ELR (cell line): ENCODE measurements around the gene ATP2C1.
"Not testable (repeated sequence)": the region's sequence is repeated elsewhere in the genome, so short reads cannot be mapped to it uniquely, and the experiment has no call there.

ENCODE experiments used
- DNase-seq: peaks from one replicate; pipeline ENCODE4 v3.0.0-alpha.2; 2015; ENCODE audit warnings: low read depth

The ATP2C1 gene, protein sequence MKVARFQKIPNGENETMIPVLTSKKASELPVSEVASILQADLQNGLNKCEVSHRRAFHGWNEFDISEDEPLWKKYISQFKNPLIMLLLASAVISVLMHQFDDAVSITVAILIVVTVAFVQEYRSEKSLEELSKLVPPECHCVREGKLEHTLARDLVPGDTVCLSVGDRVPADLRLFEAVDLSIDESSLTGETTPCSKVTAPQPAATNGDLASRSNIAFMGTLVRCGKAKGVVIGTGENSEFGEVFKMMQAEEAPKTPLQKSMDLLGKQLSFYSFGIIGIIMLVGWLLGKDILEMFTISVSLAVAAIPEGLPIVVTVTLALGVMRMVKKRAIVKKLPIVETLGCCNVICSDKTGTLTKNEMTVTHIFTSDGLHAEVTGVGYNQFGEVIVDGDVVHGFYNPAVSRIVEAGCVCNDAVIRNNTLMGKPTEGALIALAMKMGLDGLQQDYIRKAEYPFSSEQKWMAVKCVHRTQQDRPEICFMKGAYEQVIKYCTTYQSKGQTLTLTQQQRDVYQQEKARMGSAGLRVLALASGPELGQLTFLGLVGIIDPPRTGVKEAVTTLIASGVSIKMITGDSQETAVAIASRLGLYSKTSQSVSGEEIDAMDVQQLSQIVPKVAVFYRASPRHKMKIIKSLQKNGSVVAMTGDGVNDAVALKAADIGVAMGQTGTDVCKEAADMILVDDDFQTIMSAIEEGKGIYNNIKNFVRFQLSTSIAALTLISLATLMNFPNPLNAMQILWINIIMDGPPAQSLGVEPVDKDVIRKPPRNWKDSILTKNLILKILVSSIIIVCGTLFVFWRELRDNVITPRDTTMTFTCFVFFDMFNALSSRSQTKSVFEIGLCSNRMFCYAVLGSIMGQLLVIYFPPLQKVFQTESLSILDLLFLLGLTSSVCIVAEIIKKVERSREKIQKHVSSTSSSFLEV

DNA sequence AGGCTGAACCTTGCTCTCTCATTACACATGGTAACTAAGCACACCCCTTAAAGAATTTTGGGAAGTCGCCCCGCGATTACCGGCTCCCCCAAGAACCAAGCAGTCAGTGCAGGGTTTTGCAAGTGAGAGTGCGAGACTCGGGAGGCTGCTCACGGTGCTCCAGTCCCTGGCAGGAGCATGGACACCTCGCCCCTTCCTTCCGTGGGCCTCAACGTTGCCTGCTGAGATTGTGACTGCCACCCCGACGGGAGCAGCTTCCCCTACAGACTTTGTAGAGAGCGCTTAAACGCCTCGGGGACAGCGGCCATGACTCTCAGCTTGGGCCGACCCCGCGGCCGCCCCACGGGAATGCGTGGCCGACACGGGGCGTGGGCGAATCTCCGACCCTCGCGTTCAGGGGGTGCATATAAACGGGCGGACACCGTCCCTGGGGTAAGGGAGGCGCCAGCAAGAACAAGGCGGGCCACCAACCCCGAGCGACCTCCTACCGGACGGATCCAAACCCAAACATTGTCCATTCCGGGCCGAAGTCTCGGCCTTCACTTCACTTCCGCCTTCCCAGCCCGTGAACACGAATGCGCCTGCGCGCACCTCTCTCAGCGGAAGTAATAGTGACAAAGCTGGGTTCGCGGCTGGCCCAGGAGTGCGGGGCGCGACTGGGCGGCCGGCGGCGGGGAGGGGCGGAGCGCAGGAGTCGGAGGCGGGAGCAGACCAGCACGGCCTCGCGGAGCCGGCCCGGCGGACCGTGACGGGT lies at the start of gene ATP2C1:
ATP2C1 (plus strand) TSS at position 709 of the 754 bp plus-strand sequence. CDS start 686 bp downstream, outside the sequence.
- DNase-seq: peak; percentile 96

DNA sequence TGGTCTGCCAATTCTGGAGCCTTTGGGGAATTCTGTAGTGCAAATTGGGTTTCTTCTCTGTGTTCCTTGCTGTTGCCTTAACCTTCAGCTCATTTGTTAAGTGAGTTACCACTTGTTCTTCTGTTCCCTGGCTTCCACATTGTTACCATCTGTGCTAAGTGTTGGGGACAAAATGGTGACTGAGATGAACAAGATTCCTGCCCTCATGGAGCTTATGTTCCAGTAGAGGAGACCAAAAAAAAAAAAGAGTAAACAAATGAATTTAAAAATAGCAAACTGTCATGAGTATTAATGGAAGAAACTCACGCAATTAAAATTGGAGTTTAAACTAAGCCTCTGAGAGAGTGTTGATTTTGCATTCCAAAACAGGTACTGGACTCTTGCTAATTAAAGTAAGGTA lies 49.4 kb upstream of the ATP2C1 start:
- no peak for DNase-seq

DNA sequence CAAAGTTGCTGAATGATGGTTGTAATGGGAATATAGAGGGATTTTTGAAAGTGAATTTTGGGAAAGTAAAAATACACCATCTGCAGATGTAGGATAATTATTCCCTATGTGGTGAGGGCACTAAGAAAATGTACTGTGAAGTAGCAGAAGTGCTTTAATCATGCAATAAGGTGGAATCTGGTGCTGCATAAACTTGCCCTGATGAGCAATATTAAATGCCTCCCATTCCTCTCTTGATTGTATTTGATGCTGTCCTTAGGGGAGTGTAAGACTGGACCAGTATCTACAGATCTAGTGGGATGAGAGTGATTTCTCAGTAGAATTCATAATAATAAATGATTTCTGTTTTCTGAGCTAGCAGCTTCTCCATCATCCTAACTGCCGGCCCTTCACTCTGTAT lies 47.7 kb upstream of the ATP2C1 start:
- DNase-seq: no peak

DNA sequence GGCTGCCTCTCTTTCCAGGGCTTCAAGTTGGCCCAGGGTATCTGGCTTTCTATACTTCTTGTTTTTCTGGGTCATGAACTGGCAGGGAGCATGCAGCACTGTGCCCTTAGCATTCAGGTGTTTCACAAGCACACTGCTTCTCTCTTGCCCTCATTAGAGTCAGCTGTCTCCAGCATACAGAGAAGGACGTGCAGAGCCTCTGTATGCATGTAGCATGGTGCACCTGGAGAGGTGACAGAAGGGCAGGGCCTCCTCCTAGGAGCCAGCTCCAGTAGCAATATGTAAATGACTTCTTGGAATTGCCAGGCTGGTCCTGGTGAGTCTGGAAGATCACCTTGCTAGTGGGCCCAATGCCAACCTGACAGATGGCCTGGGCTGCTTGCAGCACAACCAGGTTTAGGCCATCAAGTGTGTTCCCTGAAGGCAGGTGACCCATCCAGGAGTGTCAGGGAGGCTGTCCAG lies 44.8 kb upstream of the ATP2C1 start:
- no peak for DNase-seq

DNA sequence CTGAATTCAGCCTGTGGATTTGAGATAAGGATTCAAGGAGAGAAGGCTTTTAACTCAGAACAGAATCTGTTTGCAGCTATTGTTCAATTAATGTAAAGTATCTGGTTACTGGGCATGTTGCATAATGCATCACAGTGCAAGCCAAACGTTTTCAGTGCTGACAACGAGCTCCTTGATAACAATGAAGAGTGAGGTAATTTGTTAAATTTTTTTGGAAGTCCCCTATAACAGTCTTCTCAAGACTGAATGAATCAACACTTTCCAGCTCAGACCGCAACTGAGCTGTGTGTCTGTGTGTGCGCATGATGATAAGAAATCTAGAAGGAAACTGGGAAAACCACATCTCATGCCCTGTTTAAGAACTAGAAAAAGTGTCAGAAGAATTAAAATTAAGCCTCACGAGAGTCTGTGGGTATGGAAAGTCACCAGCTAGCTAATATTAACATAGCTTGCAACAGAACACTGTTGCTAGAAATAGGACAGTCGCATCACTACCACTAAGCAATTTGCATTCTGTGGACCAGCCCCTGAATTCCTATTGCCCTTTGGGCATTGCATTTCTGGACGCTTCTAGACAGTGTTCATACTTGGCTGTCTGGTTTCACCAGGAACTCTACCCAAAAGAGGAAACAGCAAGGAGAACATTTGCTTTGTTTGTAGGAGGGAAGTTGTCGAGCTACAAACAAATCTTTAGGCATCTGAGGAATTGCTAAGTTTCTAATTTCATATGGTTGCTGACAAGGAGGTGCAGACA lies 43.7 kb upstream of the ATP2C1 start:
- DNase-seq: peak; percentile 3

DNA sequence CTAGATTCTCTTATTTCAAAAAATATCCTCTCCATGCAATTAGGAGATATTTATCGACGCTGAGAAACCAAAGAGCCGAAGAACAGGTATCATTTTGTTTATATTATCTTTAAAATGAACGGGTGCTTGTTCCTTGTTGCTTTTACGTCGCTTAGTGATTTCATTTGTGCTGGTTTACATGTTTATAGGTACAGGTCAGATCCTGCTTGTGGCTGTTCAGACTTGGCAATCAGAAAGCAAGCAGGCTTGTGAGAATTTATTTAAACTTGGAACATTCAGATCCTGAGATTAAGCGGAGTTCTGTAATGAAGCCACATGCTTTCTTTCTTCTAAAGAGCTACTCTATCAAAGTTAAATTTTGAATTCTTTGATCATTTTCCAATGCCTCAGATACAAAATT lies 43.0 kb upstream of the ATP2C1 start:
- DNase-seq: no peak

DNA sequence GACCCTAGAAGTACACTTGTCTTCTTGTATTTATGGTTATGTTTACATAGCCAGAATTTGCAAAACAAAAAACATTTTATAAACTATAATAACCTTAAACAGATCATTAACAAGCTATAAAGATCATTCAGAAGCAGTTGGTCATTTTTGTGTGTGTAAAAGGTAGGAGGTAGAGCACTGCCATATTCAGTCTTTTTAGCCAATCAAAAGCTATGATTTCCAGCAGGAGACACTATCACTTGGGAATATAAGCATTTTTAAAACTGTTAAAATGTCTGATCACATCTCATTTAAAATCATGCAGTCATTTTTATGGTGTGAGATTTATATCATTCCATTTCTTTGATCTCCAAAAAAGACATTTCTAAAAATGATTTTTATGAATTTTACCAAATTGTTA lies 42.6 kb upstream of the ATP2C1 start:
- no peak for DNase-seq

DNA sequence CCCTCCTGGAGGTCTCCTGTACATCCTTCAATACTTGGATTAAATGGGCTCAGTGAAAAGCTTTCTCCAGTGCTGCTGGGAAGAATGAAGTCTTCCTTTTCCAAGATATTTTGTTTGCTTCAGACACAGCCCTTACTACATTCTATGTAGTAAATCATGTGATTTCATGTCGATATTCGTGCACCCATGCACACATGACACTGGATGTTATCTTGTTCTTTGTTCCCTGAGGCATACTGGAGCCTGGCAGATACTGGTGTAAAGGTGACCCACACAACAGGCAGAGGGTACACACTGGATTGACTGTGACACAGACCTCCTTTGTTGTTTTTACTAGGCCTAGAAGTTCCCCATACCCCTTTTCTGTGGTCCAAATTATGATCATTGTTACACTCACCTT lies 40.3 kb upstream of the ATP2C1 start:
- DNase-seq: no peak

DNA sequence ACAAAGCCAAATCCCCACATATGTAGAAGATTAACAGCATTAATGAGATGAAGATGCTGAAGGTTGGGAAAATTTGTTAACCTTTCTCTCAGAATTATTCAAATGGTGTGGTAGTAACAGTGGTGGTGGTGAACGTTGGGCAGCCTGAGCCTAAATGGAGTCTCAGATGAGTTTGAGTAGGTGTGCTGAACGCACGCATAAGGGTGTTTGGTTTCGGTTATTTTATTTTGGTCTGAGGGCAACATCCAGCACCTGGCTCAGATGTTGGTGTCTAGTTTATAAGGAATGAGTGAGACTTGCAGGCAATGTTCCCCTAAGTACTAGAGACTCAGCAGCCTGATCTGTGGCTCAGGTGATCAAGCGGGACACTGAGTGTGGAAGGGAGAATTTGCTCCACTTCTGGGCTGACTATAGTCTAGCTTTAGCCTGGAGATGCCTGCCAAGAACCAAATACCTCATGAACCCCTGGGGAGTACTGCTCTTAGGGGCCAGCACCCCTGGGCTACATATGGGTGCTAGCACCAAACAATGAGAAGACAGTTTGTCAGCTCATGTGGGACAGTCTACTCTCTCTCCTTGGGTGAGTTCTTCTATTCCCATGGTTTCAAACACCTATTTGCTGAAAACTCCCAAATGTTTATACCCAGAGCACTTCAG lies 39.5 kb upstream of the ATP2C1 start:
- no peak for DNase-seq

DNA sequence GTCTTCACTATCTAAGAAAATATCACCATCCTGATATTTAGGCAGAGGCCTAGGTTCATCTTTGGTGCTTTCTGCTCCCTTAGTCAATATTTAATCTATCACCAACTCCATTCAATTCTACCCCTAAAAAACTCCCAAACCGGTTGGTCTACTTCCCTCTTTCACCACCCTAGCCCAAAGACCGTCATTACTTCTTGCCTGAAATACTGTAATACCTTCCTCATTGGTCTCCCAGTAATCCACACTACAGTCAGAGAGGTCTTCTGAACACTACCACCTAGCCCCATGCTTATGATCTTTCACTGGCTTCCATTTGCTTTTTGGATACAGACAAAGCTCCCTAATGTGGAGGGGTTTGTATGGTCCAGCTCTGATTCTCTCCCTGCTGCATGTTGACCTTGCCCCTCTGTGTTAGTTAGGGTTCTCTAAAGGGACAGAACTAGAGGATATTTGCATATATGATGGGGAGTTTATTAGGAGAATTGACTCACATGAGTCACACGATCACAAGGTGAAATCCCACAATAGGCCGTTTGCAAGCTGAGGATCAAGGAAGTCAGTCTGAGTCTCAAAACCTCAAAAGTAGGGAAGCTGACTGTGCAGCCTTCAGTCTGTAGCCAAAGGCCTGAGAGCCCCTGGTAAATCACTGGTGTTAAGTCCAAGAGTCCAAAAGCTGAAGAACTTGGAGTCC lies 36.4 kb upstream of the ATP2C1 start:
- no peak for DNase-seq

DNA sequence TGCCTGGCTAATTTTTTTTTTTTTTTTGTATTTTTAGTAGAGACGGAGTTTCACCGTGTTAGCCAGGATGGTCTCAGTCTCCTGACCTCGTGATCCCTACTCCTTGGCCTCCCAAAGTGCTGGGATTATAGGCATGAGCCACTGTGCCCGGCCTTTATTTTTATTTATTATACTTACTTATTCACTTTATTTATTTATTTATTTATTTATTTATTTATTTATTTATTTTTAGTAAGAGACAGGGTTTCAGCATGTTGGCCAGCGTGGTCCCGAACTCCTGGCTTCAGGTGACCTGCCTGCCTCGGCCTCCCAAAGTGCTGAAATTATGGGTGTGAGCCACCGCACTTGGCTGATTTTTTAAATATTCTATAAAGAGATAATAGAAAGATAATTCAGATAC lies 31.8 kb upstream of the ATP2C1 start:
- not testable (repeated sequence) for DNase-seq

DNA sequence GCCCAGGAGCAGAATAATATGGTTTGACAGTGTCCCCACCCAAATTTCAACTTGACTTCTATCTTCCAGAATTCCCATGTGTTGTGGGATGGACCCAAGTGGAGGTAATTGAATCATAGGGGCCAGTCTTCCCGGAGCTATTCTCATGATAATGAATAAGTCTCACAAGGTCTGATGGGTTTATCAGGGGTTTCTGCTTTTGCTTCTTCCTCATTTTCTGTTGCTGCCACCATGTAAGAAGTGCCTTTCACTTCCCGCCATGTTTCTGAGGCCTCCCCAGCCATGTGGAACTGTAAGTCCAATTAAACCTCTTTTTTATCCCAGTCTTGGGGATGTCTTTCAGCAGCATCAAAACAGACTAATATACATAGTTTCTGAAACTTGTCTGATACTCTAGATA lies 28.4 kb upstream of the ATP2C1 start:
- no peak for DNase-seq

DNA sequence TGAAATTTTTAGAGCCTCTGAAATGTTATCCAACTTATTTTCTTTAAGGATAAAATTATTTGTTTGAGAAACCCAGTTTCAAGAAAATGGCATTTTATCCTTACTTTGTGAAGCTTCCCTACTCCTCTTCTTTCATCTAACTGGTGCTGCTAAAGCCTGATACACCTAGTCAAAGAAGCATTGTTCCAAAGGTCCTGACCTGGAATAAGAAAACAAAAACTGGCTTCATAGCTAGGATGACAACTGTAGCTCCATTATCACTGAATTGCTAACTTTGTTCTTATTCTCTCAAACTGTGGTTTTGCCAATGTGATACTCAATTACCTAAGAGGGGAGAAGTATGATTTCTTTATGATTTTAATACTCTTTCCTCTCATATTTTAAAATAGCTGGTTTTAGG lies 27.6 kb upstream of the ATP2C1 start:
- DNase-seq: no peak

DNA sequence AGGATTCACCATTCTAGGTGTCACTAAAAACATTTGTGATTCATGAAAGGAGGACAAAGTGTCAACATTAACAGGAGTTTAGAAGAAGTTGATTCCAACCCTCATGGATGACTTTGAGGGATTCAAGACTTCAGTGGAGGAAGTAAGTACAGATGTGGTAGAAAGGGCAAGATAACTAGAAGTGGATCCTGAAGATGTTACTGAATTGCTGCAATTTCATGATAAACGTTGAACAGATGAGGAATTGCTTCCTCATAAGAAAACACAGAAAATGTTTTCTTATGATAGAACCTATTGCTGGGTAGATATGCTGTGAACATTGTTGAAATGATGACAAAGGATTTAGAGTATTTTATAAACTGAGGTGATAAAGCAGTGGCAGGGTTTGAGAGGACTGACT lies 23.5 kb upstream of the ATP2C1 start:
- no peak for DNase-seq

DNA sequence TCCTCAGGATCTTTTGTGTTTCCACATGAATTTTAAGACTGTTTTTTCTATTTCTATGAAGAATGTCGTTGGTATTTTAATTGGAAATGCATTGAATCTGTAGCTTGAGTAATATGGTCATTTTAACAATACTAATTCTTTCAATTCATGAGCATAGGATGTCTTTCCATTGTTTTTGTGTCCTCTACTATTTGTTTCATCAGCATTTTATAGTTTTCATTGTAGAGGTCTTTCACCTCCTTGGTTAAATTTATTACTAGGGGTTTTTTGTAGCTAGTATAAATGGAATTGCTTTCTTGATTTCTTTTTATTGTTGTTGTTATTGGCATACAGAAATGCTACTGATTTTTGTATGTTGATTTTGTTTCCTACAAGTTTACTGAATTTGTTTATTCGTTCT lies 17.3 kb upstream of the ATP2C1 start:
- DNase-seq: no peak

DNA sequence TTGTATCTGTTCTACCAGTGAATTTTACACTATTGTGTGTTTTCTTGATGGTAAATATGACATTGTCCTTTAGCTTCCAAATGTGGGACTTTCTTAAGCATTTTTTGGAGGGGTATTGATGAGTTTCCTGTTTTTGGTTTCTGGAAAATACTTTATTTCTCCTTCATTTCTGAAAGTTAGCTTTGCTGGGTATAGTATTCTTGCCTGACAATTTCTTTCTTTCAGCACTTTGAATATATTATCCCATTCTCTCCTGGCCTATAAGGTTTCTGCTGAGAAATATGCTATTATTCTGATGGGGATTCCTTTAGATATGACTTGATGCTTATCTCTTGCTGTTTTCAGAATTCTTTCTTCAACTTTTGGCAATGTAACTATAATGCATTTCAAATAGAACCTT lies 15.4 kb upstream of the ATP2C1 start:
- DNase-seq: no peak

DNA sequence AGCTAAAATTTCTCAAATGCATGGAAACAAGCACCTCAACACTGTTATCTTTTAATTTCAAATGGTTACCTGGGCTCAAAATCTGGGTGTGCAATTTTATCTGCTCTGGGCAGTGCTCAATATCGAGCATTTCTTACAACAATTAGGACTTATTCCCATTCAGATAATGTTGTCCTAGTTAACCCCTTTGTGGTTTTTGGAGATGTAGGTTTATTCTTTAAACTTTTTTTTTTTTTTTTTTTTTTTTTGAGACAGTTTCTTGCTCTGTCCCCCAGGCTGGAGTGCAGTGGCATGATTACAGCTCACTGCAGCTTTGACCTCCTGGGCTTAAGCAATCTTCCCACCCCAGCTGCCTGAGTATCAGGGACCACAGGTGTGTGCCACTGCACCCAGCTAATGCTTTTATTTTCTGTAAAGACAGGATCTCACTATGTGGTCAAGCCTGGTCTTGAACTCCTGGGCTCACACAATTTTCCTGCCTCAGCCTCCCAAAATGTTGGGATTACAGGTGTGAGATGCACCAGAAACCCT lies 4.4 kb upstream of the ATP2C1 start:
- DNase-seq: no peak

DNA sequence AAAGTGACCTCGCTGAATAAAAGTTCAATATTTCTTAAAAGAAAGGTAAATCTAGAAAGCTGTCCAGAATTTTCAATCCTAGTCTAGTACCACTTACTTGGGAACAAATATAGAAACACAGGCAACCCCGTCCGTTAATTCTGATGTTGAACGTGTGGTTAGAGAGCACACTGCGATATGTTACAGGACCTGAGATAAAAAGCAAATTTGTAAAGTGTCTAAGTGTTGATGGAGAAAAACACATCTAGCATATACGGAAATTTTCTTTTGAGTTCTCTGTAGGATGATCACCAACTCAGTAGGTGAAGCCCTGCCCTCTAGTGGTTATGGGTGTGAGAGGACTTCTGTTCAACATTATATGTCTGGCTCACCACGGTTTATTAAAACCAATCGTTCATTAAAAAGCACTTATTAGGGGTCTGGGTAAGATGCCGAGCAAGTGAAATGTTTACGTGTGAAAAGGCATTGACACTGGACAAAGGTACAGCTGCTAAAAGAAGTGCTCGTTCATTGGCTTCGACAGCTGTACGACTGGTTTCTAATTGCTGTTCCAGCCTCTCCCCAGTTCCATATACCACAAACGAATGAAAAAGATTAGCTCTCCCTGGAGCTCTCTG lies 1.0 kb upstream of the ATP2C1 start:
- DNase-seq: peak; percentile 84

DNA sequence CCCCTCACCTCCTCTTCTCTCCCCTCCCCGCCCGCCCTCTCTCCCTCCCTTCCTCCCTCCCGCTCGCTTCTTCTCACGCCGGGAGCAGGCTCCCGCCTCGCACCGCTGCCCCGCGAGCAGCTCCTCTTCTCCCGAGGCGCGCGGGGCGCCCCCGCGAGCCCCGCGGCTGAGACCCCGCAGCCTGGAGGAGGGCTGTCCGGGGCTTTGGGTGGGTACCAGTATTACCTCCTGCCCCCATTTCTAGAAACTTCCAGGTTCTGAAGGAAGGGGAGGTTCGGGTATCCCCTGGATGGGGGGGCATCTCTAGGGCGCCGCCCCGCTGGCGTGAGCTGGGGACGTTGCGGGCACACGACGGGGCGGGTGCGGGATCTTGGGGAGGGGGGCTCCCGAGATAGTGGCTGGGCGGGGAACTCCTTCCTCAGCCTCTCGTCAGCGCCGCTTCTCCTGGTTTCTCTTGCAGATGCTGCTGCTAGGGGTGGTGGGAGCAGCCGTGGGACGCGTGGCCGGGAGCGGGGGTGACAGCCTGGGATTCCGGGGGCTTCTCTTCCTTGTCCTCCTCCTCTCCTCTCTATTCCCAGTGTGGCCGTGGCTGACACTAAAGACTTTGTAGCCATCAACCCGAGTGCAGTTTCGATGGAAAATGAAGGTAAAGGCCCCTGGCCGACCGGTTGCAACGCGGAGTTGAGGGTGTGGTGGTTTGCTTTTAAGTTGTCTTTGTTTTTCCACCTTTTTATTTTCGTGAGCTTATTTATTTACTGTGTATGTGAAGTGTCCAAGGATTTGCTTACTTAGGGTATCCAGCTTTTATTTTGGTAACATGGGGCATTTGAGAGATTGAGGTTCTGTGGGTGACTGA lies 474 bp downstream of the ATP2C1 start:
- DNase-seq: peak; percentile 46
